K562 (cell line): ENCODE data around the gene PPIL4. TPM values are rescaled to one million over a fixed set of nuclear protein-coding genes. Genes with fewer than 3 reads are reported as not detected.

Experiments used
- ATAC-seq: fragments of 200-7000 bp; cut with Tn5 transposase; 3 replicates; pipeline ENCODE4 v1.9.1; 2020; ENCODE audit warnings: moderate library complexity
- BruUV-seq: library from RNA; stranded (reverse); fragments of 400-500 nt; replicated peaks from 2 replicates; lab custom pipeline; 2021; lab: Mats Ljungman, UMichigan
- CTCF ChIA-PET: fragments of 300-600 bp; formaldehyde crosslinking; extraction: SDS; loops from one replicate; lab custom pipeline; 2021; ENCODE audit warnings: low intra/inter-chr PET ratio; lab: Yijun Ruan, JAX
- POLR2A ChIA-PET: fragments of 300-600, 350-650 bp; sonication (Branson Sonifier 250); formaldehyde crosslinking; extraction: SDS; loops from one replicate; lab custom pipeline; 2021; ENCODE audit warnings: antibody characterized with exemption, inconsistent platforms; lab: Yijun Ruan, JAX
- DNase-seq, 4 experiments: peaks; one replicate each; pipeline versions ENCODE4 v3.0.0 to v3.0.0-alpha.2; 2011 to 2018; ENCODE audit warnings: low spot score in 3 of 4, mixed read lengths in 3 of 4; ENCODE audit errors: extremely low read depth in 1 of 4
- FAIRE-seq: peaks from 2 replicates; lab custom pipeline; 2011; peaks lifted over from hg19 to GRCh38; lab: Jason Lieb, UNC
- H2AFZ ChIP-seq: 2 replicates; pipeline ENCODE4 v1.6.0; 2011; ENCODE audit warnings: low read depth, low read length, control low read depth, inconsistent platforms
- H3K27ac ChIP-seq: fragments of 200-600 bp; 3 replicates; pipeline ENCODE4 v1.8.0; 2011; ENCODE audit warnings: low read depth, mild to moderate bottlenecking, control low read depth, inconsistent platforms, low read length, moderate library complexity, mixed read lengths; ENCODE audit errors: extremely low read depth
- H3K27me3 ChIP-seq, 2 experiments: fragments of 300-600 bp in 1 of 2; 2 replicates in 1 of 2; 3 replicates in 1 of 2; pipeline versions ENCODE4 v1.6.0 to v1.8.0; 2011; ENCODE audit warnings: inconsistent platforms in 2 of 2, low read length in 2 of 2, mild to moderate bottlenecking in 1 of 2, mixed read lengths in 1 of 2, moderate library complexity in 1 of 2; ENCODE audit not compliant: control insufficient read depth in 2 of 2, insufficient read depth in 2 of 2
- H3K36me3 ChIP-seq: fragments of 300-600 bp; 3 replicates; pipeline ENCODE4 v1.8.0; 2011; ENCODE audit warnings: mild to moderate bottlenecking, low read length, inconsistent platforms; ENCODE audit not compliant: control insufficient read depth, insufficient read depth
- H3K4me1 ChIP-seq, 2 experiments: fragments of 200-600 bp in 1 of 2; replicated peaks in 1 of 2; 2 replicates in 1 of 2; 3 replicates in 1 of 2; pipeline versions ENCODE4 v1.5.1 to v1.8.0; 2011; ENCODE audit warnings: inconsistent platforms in 2 of 2, low read length in 2 of 2, mild to moderate bottlenecking in 1 of 2, mixed read lengths in 1 of 2, moderate library complexity in 1 of 2; ENCODE audit not compliant: control insufficient read depth in 2 of 2, insufficient read depth in 2 of 2
- H3K4me2 ChIP-seq: 2 replicates; pipeline ENCODE4 v1.6.1; 2011; ENCODE audit warnings: low read length, control low read depth, inconsistent platforms, mixed read lengths; ENCODE audit not compliant: insufficient read depth
- H3K4me3 ChIP-seq: fragments of 200-600 bp; sonication (generic), shearing (Covaris generic); 2 replicates; pipeline ENCODE4 v1.5.1; 2016; ENCODE audit warnings: control low read depth, inconsistent platforms
- H3K79me2 ChIP-seq: fragments of 200-600 bp; 3 replicates; pipeline ENCODE4 v1.8.0; 2011; ENCODE audit warnings: low read length, inconsistent platforms; ENCODE audit not compliant: control insufficient read depth, insufficient read depth
- H3K9ac ChIP-seq, 2 experiments: 2 replicates each; pipeline versions ENCODE4 v1.6.0 to v1.6.1; 2011; ENCODE audit warnings: low read depth in 2 of 2, low read length in 2 of 2, control low read depth in 1 of 2, inconsistent platforms in 1 of 2, mild to moderate bottlenecking in 1 of 2, mixed read lengths in 1 of 2; ENCODE audit not compliant: insufficient read depth in 1 of 2
- H3K9me1 ChIP-seq: one replicate; pipeline ENCODE4 v1.6.0; 2011; ENCODE audit warnings: inconsistent platforms, mild to moderate bottlenecking, low read length, moderate library complexity; ENCODE audit not compliant: control insufficient read depth, insufficient read depth
- H3K9me3 ChIP-seq: replicated peaks from 2 replicates; pipeline ENCODE4 v1.5.1; 2011; ENCODE audit warnings: low read depth, low read length, inconsistent platforms; ENCODE audit not compliant: control insufficient read depth, insufficient read depth
- H4K20me1 ChIP-seq: replicated peaks from 2 replicates; pipeline ENCODE4 v1.6.1; 2011; ENCODE audit warnings: low read length, inconsistent platforms, mixed read lengths; ENCODE audit not compliant: control insufficient read depth, insufficient read depth
- AFF1 ChIP-seq, 2 experiments: fragments of 450-650 bp; IDR thresholded peaks; 2 replicates each; pipeline ENCODE4 v1.6.1; 2018; ENCODE audit warnings: mild to moderate bottlenecking in 2 of 2, low read depth in 1 of 2; ENCODE audit not compliant: partially characterized antibody in 2 of 2
- ETV5 ChIP-seq: sonication (generic); formaldehyde crosslinking; IDR thresholded peaks from 2 replicates; pipeline ENCODE4 v1.4.0; 2020; ENCODE audit warnings: low read depth, mild to moderate bottlenecking, missing genetic modification reagents
- L3MBTL2 ChIP-seq: fragments of 450-650 bp; IDR thresholded peaks from 2 replicates; pipeline ENCODE4 v1.6.1; 2016; ENCODE audit warnings: mild to moderate bottlenecking, moderate library complexity
- RFX7 ChIP-seq: fragments of 250-450 bp; sonication (Bioruptor Pico); IDR thresholded peaks from 2 replicates; pipeline ENCODE4 v1.5.1; 2021; ENCODE audit warnings: mild to moderate bottlenecking
- STAT5A ChIP-seq: IDR thresholded peaks from 2 replicates; pipeline ENCODE4 v1.6.1; 2012; ENCODE audit warnings: low read length, inconsistent platforms, borderline replicate concordance
- ZBTB8A ChIP-seq: fragments of 450-650 bp; IDR thresholded peaks from 2 replicates; pipeline ENCODE4 v1.6.1; 2018; ENCODE audit warnings: mild to moderate bottlenecking, moderate library complexity; ENCODE audit not compliant: partially characterized antibody
- ZEB2 ChIP-seq: fragments of 450-650 bp; IDR thresholded peaks from 2 replicates; pipeline ENCODE4 v1.6.1; 2016
- WGBS: fragments of 100-300 bp; shearing (Covaris generic); methylation state at CpG from one replicate; pipeline ENCODE4 v1.1.6; 2016; ENCODE audit warnings: low coverage, mixed read lengths; ENCODE audit not compliant: insufficient coverage; ENCODE audit errors: missing lambda C conversion rate; 5-methylcytosine and 5-hydroxymethylcytosine counted together
- in situ Hi-C: fragments of 300-500 bp; cut with MboI; formaldehyde crosslinking; loops from 4 replicates; pipeline ENCODE4 v1.15.0; 2018; ENCODE audit warnings: inconsistent platforms, mixed read lengths
- intact Hi-C: fragments of 100-400 bp; cut with micrococcal nuclease; formaldehyde crosslinking; loops from 2 replicates; pipeline ENCODE4 v1.14.2; 2022
- polyA plus RNA-seq, 8 experiments: library from polyadenylated mRNA; depleted of rRNA in 4 of 8; stranded (reverse) in 5 of 8; unstranded in 3 of 8; fragments of >200 nt; fragmentation: Nextera tagmentation in 2 of 8; fragmentation: Illumina TruSeq in 1 of 8; extraction: Ambion mirVana in 2 of 8; extraction: Trizol in 1 of 8; gene quantifications; 2 replicates each; pipeline versions ENCODE4 v1.2.1 to v1.2.3, GENCODE V29; 2011 to 2014; ENCODE audit warnings: inconsistent platforms in 1 of 8, missing spikeins in 1 of 8
- total RNA-seq, 7 experiments: library from RNA; depleted of rRNA in 6 of 7; stranded (reverse); fragments of >200 nt in 6 of 7; fragmentation: Illumina TruSeq in 2 of 7; extraction: Trizol in 2 of 7; gene quantifications; 2 replicates each; pipeline versions ENCODE4 v1.2.1 to v1.2.3, GENCODE V29; 2011 to 2021; ENCODE audit warnings: low replicate concordance in 1 of 7

The PPIL4 gene
- total and polyA plus RNA-seq, 9 of the 15 experiments (the other 6 are each of a cell fraction or from before 2014, with no cell fraction given) = 14.5 to 55.2 (median 45.9) TPM

- ChIA-PET POLR2A (interaction anchor here (0.6 to 1.1 kb wide), 2 partner anchors 46 to 580 kb away, joined by 3 to 6 read pairs; no protein-coding TSS in a partner anchor), CTCF (no interaction called here)
- no peaks in the 10 kb centered on the region for H3K9me1 ChIP-seq
- no peak overlapping the region for H3K4me3 ChIP-seq
- no peaks in the 10 kb centered on the region for H3K79me2 ChIP-seq
- H3K36me3 ChIP-seq = no peaks in the 10 kb centered on the region
- 0% methylated on average over 3 of the region's 3 CpGs for WGBS
- peaks cover 0 to 7% of the 10 kb centered on the region in 2 experiments; a peak in 1 of 5 replicates for H3K4me1 ChIP-seq
- no peaks in the 10 kb centered on the region for H3K9me3 ChIP-seq
- ATAC-seq (no peak), FAIRE-seq (no peak), DNase-seq (no peak)
- H3K4me2 ChIP-seq = no peak overlapping the region
- intact Hi-C loops (no loop called here), in situ Hi-C loops (no loop called here)
- TF ChIP-seq L3MBTL2 (no peak), ZBTB8A (no peak), ETV5 (no peak), AFF1 (IDR thresholded peaks at IDR 0.05; ENCODE audit: low read depth in 1 of 2, partially characterized antibody in 2 of 2) (no peak), ZEB2 (no peak), STAT5A (no peak), RFX7 (CRISPR knock-in tag) (no peak)
- no peak overlapping the region for H2AFZ ChIP-seq
- BruUV-seq = no TSS peak
- H3K9ac ChIP-seq = no peak overlapping the region
- H3K27me3 ChIP-seq = peaks cover 62 to 88% of the 10 kb centered on the region in 2 experiments
- H4K20me1 ChIP-seq = peaks cover 3% of the 10 kb centered on the region; the same call in 1 of the 2 replicates
- H3K27ac ChIP-seq = no peak overlapping the region
Measured at GRCh38 chr6:149471801-149472200, 74.0 kb downstream of the PPIL4 start.
